IMR-90 (cell line): Measurements from ENCODE around the gene TANGO2.

ENCODE experiments used
- BHLHE40 ChIP-seq: fragments of 150-350 bp; IDR thresholded peaks from 2 replicates; pipeline ENCODE4 v1.6.1; 2016; ENCODE audit warnings: mild to moderate bottlenecking, low read depth, low read length
- CEBPB ChIP-seq: IDR thresholded peaks from 2 replicates; pipeline ENCODE4 v1.6.1; 2012; ENCODE audit warnings: low read depth, low read length, improper control_type of control experiment
- CTCF ChIP-seq: conservative IDR thresholded peaks from 2 replicates; pipeline ENCODE4 v1.5.1; 2012; ENCODE audit warnings: mild to moderate bottlenecking, low read depth, low read length, improper control_type of control experiment
- MAFK ChIP-seq: IDR thresholded peaks from 2 replicates; pipeline ENCODE4 v1.6.1; 2012; ENCODE audit warnings: low read depth, low read length, improper control_type of control experiment
- MXI1 ChIP-seq: IDR thresholded peaks from 2 replicates; pipeline ENCODE4 v1.6.1; 2012; ENCODE audit warnings: low read depth, mild to moderate bottlenecking, low read length, moderate library complexity, borderline replicate concordance
- POLR2A ChIP-seq: IDR thresholded peaks from 2 replicates; pipeline ENCODE4 v1.6.1; 2012; ENCODE audit warnings: mild to moderate bottlenecking, low read depth, low read length
- RAD21 ChIP-seq: IDR thresholded peaks from 2 replicates; pipeline ENCODE4 v1.6.1; 2012; ENCODE audit warnings: low read length, improper control_type of control experiment
- RFX5 ChIP-seq: IDR thresholded peaks from 2 replicates; pipeline ENCODE4 v1.8.0; 2012; ENCODE audit warnings: low read depth, mild to moderate bottlenecking, low read length, moderate library complexity
- SMC3 ChIP-seq: fragments of 150-350 bp; IDR thresholded peaks from 2 replicates; pipeline ENCODE4 v1.6.1; 2016; ENCODE audit warnings: low read depth, mild to moderate bottlenecking, antibody characterized with exemption, low read length, moderate library complexity
- TF ChIP-seq, protein P1 (sequence below): fragments of 150-350 bp; IDR thresholded peaks from 2 replicates; pipeline ENCODE4 v1.6.1; 2017; ENCODE audit warnings: mild to moderate bottlenecking, antibody characterized with exemption, low read length, low read depth

DNA sequence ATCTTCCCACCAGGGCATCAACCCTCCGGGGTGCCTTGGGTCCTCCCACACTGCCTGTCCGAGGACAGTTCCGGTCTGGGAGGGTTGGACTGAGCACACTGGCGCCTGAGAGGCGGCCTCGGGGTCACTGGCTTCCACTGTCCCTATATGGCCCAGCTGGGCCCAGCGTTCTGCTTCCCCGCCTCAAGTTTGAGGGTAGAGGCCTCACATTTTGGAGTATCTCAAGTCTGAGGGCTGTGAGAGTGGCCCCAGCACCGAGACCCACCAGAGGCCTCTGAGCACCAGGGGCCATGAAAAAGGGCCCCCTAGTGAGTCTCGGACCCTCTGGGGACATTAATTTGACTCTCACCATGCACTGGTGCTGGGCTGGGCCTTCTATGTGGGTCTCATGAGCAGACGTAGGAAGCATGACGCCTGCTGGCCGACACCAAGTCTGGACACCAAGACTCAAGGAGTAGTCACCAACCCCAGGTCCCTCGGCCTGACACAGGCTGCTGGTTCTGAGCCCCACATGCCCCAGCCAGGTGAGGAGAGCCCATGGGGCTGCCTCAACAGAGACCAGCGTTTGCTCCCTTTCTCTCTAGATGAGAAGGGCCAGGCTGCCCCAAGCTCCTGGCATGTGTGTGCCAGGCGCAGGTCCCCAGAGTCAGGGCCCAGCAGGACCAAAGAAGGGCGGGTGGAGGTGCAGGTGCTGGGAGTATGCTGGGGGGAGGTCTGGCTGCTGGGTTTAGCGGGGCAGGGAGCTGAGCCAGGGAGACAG is 31.8 kb upstream of the TANGO2 start:
- TF ChIP-seq CTCF (no peak), RAD21 (no peak), POLR2A (no peak), SMC3 (no peak), MXI1 (no peak), CEBPB (no peak), BHLHE40 (no peak), MAFK (no peak), RFX5 (no peak)
- TF ChIP-seq, protein P1, sequence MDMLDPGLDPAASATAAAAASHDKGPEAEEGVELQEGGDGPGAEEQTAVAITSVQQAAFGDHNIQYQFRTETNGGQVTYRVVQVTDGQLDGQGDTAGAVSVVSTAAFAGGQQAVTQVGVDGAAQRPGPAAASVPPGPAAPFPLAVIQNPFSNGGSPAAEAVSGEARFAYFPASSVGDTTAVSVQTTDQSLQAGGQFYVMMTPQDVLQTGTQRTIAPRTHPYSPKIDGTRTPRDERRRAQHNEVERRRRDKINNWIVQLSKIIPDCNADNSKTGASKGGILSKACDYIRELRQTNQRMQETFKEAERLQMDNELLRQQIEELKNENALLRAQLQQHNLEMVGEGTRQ, result no peak
